Neural crest cell (in vitro differentiated cells): ENCODE results near the gene AK8. TPM values are rescaled to one million over a fixed set of nuclear protein-coding genes. Genes with fewer than 3 reads are reported as not detected.

Experiments
- DNase-seq: peaks from one replicate; pipeline ENCODE4 v3.0.0; 2021; ENCODE audit warnings: low read depth, mixed read lengths, low spot score
- H3K27ac Mint-ChIP-seq: one replicate; pipeline ENCODE4 v1.8.0; 2021; ENCODE audit warnings: mild to moderate bottlenecking, mixed read lengths; ENCODE audit not compliant: unreplicated experiment
- H3K27me3 Mint-ChIP-seq: 2 replicates; pipeline ENCODE4 v1.8.0; 2021; ENCODE audit warnings: low read depth, mild to moderate bottlenecking, mixed read lengths
- H3K36me3 Mint-ChIP-seq: 2 replicates; pipeline ENCODE4 v1.8.0; 2021; ENCODE audit warnings: low read depth, mild to moderate bottlenecking, mixed read lengths
- H3K4me1 Mint-ChIP-seq: 2 replicates; pipeline ENCODE4 v1.8.0; 2021; ENCODE audit warnings: mixed read lengths
- H3K4me3 Mint-ChIP-seq: one replicate; pipeline ENCODE4 v1.8.0; 2021; ENCODE audit warnings: mild to moderate bottlenecking, mixed read lengths
- H3K9me3 Mint-ChIP-seq: 2 replicates; pipeline ENCODE4 v1.8.0; 2021; ENCODE audit warnings: mixed read lengths
- CTCF ChIP-seq: fragments of 200-600 bp; sonication (generic); conservative IDR thresholded peaks from 2 replicates; pipeline ENCODE4 v1.5.0; 2021; ENCODE audit warnings: antibody characterized with exemption, mild to moderate bottlenecking
- total RNA-seq: library from RNA; stranded (reverse); gene quantifications from 2 replicates; pipeline ENCODE4 v1.2.1, GENCODE V29; 2021

The AK8 gene
- total RNA-seq, 1 donor from 2014 or later = 0.96 TPM

GRCh38 chr9:132824151-132824550 is 53.9 kb downstream of the AK8 start:
- Mint-ChIP-seq H3K4me3 (no peak overlapping the region), H3K9me3 (no peaks in the 10 kb centered on the region), H3K27ac (no peak overlapping the region), H3K36me3 (no peaks in the 10 kb centered on the region), H3K27me3 (peaks cover 36% of the 10 kb centered on the region), H3K4me1 (no peaks in the 10 kb centered on the region)
- no peak for DNase-seq
- TF ChIP-seq CTCF = no peak

GRCh38 chr9:132823370-132824145 is 54.5 kb downstream of the AK8 start:
- no peaks in the 10 kb centered on the region for H3K36me3 Mint-ChIP-seq

GRCh38 chr9:132820169-132820944 is 57.7 kb downstream of the AK8 start:
- no peaks in the 10 kb centered on the region for H3K4me1 Mint-ChIP-seq
- no peak for TF ChIP-seq CTCF
- H3K27me3 Mint-ChIP-seq = peaks cover 23% of the 10 kb centered on the region
- H3K9me3 Mint-ChIP-seq = no peaks in the 10 kb centered on the region
- DNase-seq = no peak
- no peak overlapping the region for H3K4me3 Mint-ChIP-seq
- no peaks in the 10 kb centered on the region for H3K36me3 Mint-ChIP-seq
- H3K27ac Mint-ChIP-seq = no peak overlapping the region

More at GRCh38 chr9:132823370-132824145, 54.5 kb downstream of the AK8 start:
- no peak for TF ChIP-seq CTCF
- no peak overlapping the region for H3K4me3 Mint-ChIP-seq
- H3K27ac Mint-ChIP-seq = no peak overlapping the region
- H3K27me3 Mint-ChIP-seq = peaks cover 35% of the 10 kb centered on the region
- H3K9me3 Mint-ChIP-seq = no peaks in the 10 kb centered on the region
- DNase-seq = no peak
- H3K4me1 Mint-ChIP-seq = no peaks in the 10 kb centered on the region

- no peaks in the 10 kb centered on the region for H3K4me1 Mint-ChIP-seq
- H3K27ac Mint-ChIP-seq = no peak overlapping the region
- no peaks in the 10 kb centered on the region for H3K36me3 Mint-ChIP-seq
- H3K4me3 Mint-ChIP-seq = no peak overlapping the region
- DNase-seq = no peak
- peaks cover 23% of the 10 kb centered on the region for H3K27me3 Mint-ChIP-seq
- no peaks in the 10 kb centered on the region for H3K9me3 Mint-ChIP-seq
- TF ChIP-seq CTCF = no peak
Measured at GRCh38 chr9:132818588-132818987, 59.5 kb downstream of the AK8 start.

- H3K27me3 Mint-ChIP-seq = peaks cover 10% of the 10 kb centered on the region
- no peak overlapping the region for H3K27ac Mint-ChIP-seq
- H3K36me3 Mint-ChIP-seq = no peaks in the 10 kb centered on the region
- no peak for TF ChIP-seq CTCF
- H3K4me1 Mint-ChIP-seq = peaks cover 6% of the 10 kb centered on the region
- no peaks in the 10 kb centered on the region for H3K9me3 Mint-ChIP-seq
- no peak overlapping the region for H3K4me3 Mint-ChIP-seq
- no peak for DNase-seq
Measured at GRCh38 chr9:132814937-132815336, 63.1 kb downstream of the AK8 start.
